Stomach smooth muscle (tissue), 2 donors: ENCODE measurements around the gene SFTPB.
"Not testable (repeated sequence)": the region's sequence is repeated elsewhere in the genome, so short reads cannot be mapped to it uniquely, and the experiment has no call there.

ENCODE experiments used
- H3K27ac ChIP-seq: one replicate; pipeline ENCODE4 v1.7.0; 2013; ENCODE audit warnings: mild to moderate bottlenecking, low read length, inconsistent platforms
- H3K27me3 ChIP-seq, 2 donors: one replicate each; pipeline ENCODE4 v1.7.0; 2013; ENCODE audit warnings: low read length in 2 of 2; ENCODE audit not compliant: insufficient read depth in 2 of 2, control insufficient read depth in 1 of 2
- H3K36me3 ChIP-seq, 2 donors: one replicate each; pipeline ENCODE4 v1.7.0; 2013; ENCODE audit warnings: low read length in 2 of 2; ENCODE audit not compliant: control insufficient read depth in 2 of 2, insufficient read depth in 2 of 2
- H3K4me1 ChIP-seq: one replicate; pipeline ENCODE4 v1.7.0; 2013; ENCODE audit warnings: low read length; ENCODE audit not compliant: control insufficient read depth, insufficient read depth
- H3K4me3 ChIP-seq, 2 donors: one replicate each; pipeline ENCODE4 v1.7.0; 2013; ENCODE audit warnings: low read length in 2 of 2
- H3K9ac ChIP-seq, 2 donors: one replicate each; pipeline ENCODE4 v1.7.0; 2013; ENCODE audit warnings: low read length in 2 of 2, mild to moderate bottlenecking in 1 of 2
- H3K9me3 ChIP-seq, 2 donors: one replicate each; pipeline ENCODE4 v1.7.0; 2013; ENCODE audit warnings: low read length in 2 of 2; ENCODE audit not compliant: control insufficient read depth in 2 of 2
- donor health status: healthy.
- donor health status: Pancreatic carcinoma.

The SFTPB gene

GRCh38 chr2:85668009-85668856 lies at the start of gene SFTPB:
Gene SFTPB (minus strand): TSS chr2:85668199. CDS start chr2:85668183, 16 bp downstream.
- H3K4me3 ChIP-seq, result no peak within 1 kb of the TSS
- no peak within 1 kb of the TSS for H3K27ac ChIP-seq
- H3K4me1 ChIP-seq, result no peaks in the 10 kb centered on the region
- no peaks in the 10 kb centered on the region for H3K36me3 ChIP-seq
- H3K9me3 ChIP-seq, result no peaks in the 10 kb centered on the region
- no peaks in the 10 kb centered on the region for H3K27me3 ChIP-seq
- no peak within 1 kb of the TSS for H3K9ac ChIP-seq

GRCh38 chr2:85717308-85718008 lies 49.5 kb upstream of the SFTPB start:
- Histone ChIP-seq H3K36me3 (no peaks in the 10 kb centered on the region), H3K27me3 (no peaks in the 10 kb centered on the region), H3K9ac (no peak overlapping the region), H3K4me3 (no peak overlapping the region), H3K27ac (no peak overlapping the region), H3K9me3 (no peaks in the 10 kb centered on the region), H3K4me1 (peaks cover 12% of the 10 kb centered on the region)

GRCh38 chr2:85716346-85716914 lies 48.4 kb upstream of the SFTPB start:
- H3K9ac ChIP-seq, result no peak overlapping the region
- H3K36me3 ChIP-seq, result no peaks in the 10 kb centered on the region
- H3K27me3 ChIP-seq, result no peaks in the 10 kb centered on the region
- H3K4me1 ChIP-seq, result peaks cover 12% of the 10 kb centered on the region
- H3K27ac ChIP-seq, result no peak overlapping the region
- H3K4me3 ChIP-seq, result no peak overlapping the region
- H3K9me3 ChIP-seq, result no peaks in the 10 kb centered on the region

- no peak overlapping the region for H3K27ac ChIP-seq
- H3K9ac ChIP-seq, result no peak overlapping the region
- peaks cover 13% of the 10 kb centered on the region for H3K4me1 ChIP-seq
- no peaks in the 10 kb centered on the region for H3K9me3 ChIP-seq
- H3K27me3 ChIP-seq, result no peaks in the 10 kb centered on the region
- no peaks in the 10 kb centered on the region for H3K36me3 ChIP-seq
- no peak overlapping the region for H3K4me3 ChIP-seq
Measured at GRCh38 chr2:85714841-85715240, 46.8 kb upstream of the SFTPB start.

GRCh38 chr2:85714421-85714820 lies 46.4 kb upstream of the SFTPB start:
- not testable (repeated sequence) for H3K36me3 ChIP-seq, H3K9ac ChIP-seq, H3K4me1 ChIP-seq, H3K27ac ChIP-seq, H3K4me3 ChIP-seq, H3K27me3 ChIP-seq, H3K9me3 ChIP-seq

- Histone ChIP-seq H3K9me3 (no peaks in the 10 kb centered on the region), H3K27ac (no peak overlapping the region), H3K27me3 (no peaks in the 10 kb centered on the region), H3K9ac (no peak overlapping the region), H3K4me3 (no peak overlapping the region), H3K4me1 (peaks cover 6% of the 10 kb centered on the region), H3K36me3 (no peaks in the 10 kb centered on the region)
Measured at GRCh38 chr2:85713836-85714235, 45.8 kb upstream of the SFTPB start.

- Histone ChIP-seq H3K36me3 (no peaks in the 10 kb centered on the region), H3K27ac (no peak overlapping the region), H3K4me1 (peaks cover 6% of the 10 kb centered on the region), H3K27me3 (no peaks in the 10 kb centered on the region), H3K9ac (no peak overlapping the region), H3K9me3 (no peaks in the 10 kb centered on the region), H3K4me3 (no peak overlapping the region)
Measured at GRCh38 chr2:85712849-85713612, 45.0 kb upstream of the SFTPB start.

GRCh38 chr2:85712336-85712735 lies 44.3 kb upstream of the SFTPB start:
- Histone ChIP-seq H3K36me3 (no peaks in the 10 kb centered on the region), H3K27ac (no peak overlapping the region), H3K4me1 (peaks cover 6% of the 10 kb centered on the region), H3K27me3 (no peaks in the 10 kb centered on the region), H3K9me3 (no peaks in the 10 kb centered on the region), H3K9ac (no peak overlapping the region), H3K4me3 (no peak overlapping the region)

- Histone ChIP-seq H3K27me3 (no peaks in the 10 kb centered on the region), H3K36me3 (no peaks in the 10 kb centered on the region), H3K9ac (no peak overlapping the region), H3K27ac (peak overlapping the region; percentile 37), H3K4me1 (peaks cover 6% of the 10 kb centered on the region), H3K9me3 (no peaks in the 10 kb centered on the region), H3K4me3 (no peak overlapping the region)
Measured at GRCh38 chr2:85711578-85712060, 43.6 kb upstream of the SFTPB start.
